Suppressor macrophage treated with lipopolysaccharide for 4 hours (primary cell): ENCODE results near the gene IL1R2.

Source experiments
- DNase-seq: peaks from one replicate; pipeline ENCODE4 v3.0.0-alpha.2; 2020

IL1R2 gene, protein sequence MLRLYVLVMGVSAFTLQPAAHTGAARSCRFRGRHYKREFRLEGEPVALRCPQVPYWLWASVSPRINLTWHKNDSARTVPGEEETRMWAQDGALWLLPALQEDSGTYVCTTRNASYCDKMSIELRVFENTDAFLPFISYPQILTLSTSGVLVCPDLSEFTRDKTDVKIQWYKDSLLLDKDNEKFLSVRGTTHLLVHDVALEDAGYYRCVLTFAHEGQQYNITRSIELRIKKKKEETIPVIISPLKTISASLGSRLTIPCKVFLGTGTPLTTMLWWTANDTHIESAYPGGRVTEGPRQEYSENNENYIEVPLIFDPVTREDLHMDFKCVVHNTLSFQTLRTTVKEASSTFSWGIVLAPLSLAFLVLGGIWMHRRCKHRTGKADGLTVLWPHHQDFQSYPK

DNA sequence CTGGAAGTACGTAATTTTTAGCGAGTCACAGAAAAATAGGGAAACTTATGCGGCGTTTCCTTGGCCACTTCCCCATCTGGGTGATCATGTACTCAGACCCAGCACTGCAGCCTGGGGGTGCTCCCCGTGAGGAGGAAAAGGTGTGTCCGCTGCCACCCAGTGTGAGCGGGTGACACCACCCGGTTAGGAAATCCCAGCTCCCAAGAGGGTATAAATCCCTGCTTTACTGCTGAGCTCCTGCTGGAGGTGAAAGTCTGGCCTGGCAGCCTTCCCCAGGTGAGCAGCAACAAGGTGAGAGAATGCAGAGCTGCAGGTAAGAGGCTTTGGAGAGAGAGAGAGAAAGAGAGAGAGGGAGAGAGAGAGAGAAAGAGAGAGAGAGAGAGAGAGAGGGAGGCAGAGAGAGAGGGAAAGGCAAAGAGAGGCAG, at the start of gene IL1R2:
TSS of gene IL1R2 (plus strand) at position 240 of the 425 bp plus-strand sequence. CDS start 16,616 bp downstream, outside the sequence.
- DNase-seq, result peak; percentile 87

DNA sequence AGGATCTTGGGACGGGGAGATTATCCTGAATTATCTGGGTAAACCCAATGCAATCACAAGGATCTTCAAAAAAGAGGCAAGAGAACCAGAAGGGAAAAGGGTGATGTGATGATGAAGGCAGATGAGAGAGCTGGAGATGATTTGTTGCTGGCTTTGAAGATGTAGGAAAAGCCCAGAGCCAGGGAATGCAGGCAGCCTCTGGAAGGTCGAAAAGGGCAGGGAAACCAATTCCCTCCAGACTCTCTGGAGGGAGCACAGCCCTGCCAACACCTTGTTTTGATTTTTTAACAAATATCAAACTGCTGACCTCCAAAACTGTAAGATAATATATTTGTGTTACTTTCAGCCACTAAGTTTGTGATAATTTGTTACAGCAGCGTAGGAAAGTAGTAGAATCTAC, 48.9 kb upstream of the IL1R2 start:
- DNase-seq, result no peak

DNA sequence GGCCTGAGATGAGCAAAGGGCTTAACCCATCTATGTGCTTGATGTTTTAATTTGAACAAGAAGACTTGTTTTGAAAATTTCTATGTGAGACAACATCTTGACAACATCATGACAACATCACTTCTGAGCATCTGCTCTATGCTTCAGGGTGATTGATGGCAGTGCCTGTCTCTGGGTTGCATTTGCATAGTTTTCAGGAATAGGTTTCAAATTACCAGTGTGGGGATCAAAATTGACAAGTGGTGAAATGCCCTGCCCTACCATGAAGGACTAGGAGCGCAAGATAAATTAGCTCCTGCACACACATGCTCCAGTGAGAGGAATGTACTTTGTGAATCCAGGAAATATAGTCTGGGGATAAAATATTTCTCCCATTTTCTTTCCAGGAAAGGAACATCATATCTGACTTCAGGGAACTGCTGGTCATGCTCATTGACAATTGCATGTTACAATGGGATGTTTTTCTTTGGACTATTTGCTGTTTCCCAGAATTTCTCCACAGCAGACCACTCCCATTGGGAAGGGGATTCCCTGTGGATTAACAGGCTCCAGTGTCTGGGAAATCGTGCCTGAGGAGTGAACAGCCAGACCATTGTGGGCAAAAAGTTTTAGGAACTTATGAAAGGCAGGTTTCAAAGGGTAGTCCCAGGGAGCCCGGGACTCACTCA, 45.3 kb upstream of the IL1R2 start:
- DNase-seq, result no peak

DNA sequence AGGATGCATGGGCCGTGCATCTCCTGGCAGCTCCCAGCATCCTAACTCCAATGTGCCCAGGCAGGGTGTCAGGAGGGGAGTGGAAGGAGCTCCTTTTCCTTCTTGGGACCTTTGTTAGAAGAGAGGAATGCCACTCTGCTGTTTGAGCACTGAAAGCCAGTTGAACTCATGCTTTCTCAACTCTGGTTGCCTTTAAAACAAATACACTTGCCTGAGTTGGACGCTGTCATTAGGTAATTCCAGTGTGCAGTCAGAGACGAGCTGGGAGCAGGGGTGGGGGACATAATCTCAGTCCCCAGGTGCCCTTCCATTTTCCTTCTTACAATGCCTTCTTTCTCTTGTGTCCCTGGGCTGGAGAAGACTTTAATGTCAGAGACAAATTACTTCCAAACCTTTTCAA, 44.4 kb upstream of the IL1R2 start:
- DNase-seq, result no peak

DNA sequence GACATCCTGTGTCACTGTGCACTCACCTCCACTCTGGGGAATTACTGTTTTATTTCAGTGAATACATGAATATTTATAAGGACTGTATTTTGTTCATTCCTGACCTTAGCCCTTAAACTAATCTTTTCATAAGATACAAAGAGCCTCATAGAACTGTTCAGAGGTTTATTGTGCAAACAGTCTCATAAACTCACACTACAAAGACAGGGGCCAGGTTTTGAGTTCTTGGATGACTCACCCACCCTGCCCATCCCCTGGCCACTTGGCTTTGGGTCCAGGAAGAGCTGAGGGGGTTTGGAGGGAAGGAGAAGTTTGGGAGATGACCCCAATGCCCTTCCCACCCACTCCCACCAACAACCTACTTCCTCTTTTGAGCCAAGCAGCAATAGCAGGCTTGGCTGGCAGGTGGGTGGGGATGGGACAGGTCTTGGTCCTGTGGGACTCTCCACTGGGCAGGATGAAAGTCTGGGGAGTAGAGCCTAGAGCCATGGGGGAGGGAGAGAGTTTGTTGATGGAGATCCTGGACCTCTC, 43.1 kb upstream of the IL1R2 start:
- no peak for DNase-seq

DNA sequence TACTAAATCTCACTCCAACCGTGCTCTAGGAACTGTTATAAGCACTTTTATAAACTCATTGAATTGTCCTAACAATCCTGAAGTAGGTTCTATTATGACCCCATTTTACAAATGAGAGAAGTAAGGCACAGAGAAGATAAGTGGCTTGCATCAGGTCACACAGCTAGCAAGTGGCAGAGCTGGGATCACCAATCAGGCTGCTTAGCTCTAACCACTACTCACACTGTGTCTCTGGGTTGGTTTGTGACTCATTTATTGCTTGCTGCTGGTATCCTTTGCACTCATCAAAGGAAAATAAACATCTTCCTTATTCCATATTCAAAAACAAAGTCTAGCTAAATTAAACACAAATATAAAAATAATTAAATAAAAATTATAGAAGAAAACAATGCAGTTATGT, 42.5 kb upstream of the IL1R2 start:
- no peak for DNase-seq

DNA sequence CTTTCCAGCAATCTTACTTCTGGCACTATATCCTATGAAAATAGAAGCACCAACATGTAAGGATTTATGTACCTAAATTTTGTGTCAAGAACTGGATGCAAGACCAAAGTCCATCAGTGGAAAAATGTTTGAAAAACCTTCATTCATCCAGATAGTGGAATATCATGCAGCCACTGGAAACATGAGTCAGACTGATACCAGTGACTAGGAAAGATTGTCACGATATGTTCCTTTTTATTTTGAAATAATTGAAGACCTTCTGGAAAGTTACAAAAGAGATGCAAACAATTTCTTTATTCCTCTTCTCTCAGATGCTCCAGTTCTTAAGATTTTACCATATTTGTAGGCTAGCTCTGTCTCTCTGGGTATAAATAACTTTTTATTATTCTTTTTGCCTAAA, 40.5 kb upstream of the IL1R2 start:
- DNase-seq, result no peak

DNA sequence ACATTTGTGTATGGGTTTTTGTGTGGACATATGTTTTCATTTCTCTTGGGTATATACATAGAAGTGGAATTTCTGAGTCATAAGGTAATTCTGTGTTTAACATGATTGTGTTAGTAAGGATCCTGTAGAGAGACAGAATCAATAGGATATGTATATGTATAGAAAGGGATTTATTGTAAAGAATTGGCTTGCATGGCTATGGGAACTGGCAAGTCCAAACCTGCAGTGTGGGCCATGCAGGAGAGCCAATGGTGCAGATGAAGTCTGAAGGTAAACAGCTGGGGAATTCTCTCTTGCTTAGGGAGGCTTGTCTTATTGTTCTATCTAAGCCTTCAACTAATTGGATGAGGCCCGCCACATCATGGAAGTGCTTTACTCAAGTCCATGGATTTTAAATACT, 39.2 kb upstream of the IL1R2 start:
- DNase-seq, result no peak

DNA sequence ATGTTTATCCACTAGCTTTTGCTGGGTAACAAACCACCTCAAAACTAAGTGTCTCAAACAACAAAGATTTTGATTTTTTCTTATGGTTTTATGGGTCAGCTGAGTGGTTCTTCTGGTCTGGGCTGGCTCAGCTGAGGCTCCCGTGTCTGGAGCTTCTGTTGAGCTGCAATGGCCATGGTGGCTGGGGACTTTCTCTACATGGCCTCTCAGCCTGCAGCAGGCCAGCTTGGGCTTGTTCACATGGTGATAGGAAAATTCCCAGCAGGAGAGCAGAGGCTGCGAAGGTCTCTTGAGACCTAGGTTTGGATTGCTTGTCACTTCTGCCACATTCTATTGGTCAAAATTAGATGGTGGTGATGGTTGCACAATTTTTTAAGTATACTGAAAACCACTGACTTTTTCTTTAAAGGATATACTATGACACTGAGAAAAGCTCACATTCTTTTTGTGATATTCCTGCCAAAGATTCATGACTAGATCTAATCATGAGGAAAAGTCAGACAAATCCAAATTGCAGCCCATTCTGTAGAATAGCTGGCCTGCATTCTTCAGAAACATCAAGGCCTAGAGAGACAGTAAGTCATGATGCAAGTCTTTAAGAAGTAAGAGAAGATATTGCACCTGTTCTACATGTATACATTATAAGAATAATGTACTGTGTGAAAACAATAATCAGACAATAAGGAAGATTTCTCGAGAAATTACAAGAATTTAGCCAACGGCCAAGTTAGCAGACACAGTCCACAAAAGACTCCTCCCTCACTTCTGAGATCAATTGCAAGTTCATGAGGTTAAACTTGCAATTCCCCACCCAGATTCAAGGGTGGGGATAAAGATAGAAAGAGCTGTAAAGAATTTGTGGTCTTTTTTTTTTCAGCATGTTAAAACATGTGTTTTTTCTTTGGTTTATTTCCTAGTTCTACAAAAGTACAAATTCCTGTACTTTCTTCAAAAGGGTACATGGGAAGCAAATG, 35.0 kb upstream of the IL1R2 start:
- DNase-seq, result no peak

DNA sequence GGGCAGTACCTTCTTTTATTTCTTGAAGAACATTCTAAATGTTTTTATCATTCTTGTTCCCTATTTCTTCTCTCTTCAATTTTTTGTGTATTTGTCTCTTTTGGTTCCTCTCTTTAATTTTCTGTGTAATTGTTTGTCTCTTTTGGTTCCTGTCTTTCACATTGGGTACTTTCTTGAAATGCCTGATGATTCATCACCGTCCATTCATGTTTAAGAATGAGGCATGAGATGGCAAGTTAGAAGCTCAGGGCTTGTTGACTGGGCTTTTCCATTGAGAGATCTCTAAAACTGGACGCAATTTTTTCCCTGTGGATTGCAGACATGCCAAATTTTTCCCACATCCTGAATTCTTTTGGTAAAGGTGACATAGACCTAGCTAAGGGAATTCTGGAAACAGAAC, 33.7 kb upstream of the IL1R2 start:
- peak; percentile 85 for DNase-seq

DNA sequence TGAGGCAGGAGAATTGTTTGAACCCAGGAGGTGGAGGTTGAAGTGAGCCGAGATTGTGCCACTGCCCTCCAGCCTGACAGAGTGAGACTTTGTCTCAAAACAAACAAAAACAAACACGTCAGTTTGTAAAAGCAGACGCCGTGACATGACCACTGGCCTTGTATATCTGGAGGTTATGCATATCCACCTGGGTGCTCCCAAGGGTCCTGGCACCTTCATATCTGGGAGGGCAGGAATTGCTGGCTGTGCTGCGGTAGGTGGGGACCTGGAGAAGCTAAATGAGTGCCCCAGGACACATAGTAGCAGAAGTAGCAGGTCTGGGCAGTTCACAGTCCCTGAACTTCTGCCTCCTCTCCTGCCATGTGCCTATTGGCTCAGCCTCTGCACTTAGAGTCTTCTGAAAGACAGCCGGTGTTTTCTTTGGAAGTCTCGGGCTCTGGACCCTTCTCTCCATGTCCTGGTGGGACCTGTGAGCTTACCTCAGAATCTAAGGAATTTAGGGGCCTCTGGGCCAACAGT, 30.9 kb upstream of the IL1R2 start:
- no peak for DNase-seq

DNA sequence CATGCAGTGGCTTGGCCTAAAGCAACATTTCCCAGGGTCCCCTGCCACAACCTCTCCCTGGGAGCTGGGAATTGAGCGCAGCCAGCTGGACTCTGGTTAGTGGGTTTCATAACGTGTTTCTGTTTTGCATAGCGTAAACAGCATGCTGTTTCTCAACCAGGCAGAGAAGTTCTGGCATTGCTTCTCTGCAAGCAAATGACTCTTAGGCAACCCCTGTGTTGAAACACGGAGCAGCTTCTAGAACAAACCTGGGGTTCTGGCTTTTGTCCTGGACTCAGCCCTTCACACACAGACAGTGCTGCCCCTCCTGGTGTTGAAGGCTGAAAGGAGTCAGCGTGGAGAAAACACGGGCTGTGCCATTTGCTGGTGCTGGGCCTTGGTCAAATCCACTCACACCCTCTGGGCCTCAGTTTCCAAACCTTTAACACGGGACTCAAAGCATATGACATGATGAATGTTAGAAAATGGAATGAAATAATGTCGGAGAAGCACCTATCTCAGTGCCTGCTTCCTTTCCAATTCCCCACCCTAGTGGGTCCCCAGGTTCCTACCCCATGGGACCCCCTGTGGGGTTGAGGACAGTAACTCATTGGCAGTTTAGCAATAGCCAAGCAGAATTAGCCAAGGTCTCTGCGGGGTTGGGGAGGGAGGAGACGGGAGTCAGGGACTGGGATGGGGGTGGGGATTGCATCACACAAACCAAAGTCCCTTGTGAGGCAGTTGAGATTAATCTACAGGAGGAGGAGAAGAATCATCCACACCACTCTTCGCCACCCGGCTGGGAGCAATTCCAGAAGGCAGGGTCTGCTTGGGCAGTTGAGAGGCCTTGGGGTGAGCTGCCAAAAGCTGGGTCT, 30.2 kb upstream of the IL1R2 start:
- peak; percentile 95 for DNase-seq

DNA sequence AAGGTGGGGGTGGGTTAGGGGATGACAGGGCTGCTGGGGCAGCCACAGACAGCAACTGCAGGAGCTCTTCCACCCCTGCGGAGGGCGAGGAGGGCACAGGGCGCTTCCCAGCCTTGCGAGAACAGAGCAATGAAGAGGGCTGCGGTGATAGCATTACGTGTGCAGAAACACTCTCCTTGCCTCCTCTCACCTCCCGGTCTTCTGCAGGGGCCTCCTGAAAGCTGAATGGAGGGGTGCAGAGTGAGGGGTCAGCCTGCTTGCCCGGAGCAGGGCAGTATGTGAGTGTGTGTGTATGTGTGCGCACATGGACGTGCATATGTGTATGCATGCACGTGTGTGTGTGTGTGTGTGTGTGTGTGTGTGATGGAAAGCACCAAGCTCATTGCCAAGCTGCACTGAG, 29.5 kb upstream of the IL1R2 start:
- no peak for DNase-seq

DNA sequence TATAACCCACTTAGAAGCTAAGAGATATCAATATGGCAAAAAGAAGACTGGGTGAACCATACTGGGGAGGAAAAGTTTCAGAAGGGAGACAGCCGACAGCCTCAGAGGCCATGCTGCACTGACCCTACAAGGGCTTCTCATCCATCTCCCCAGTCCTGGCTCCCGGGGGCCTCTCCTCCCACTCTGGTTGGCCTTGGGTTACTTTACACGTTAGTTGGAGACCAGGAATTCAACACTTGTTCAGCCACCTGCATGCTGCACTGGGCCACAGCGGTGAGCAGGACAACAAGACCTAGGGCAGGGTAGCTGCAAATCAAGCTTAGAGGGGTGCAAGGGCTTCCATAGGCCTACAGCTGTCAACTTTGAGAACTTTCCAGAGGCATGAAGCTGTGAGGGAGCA, 28.6 kb upstream of the IL1R2 start:
- no peak for DNase-seq

DNA sequence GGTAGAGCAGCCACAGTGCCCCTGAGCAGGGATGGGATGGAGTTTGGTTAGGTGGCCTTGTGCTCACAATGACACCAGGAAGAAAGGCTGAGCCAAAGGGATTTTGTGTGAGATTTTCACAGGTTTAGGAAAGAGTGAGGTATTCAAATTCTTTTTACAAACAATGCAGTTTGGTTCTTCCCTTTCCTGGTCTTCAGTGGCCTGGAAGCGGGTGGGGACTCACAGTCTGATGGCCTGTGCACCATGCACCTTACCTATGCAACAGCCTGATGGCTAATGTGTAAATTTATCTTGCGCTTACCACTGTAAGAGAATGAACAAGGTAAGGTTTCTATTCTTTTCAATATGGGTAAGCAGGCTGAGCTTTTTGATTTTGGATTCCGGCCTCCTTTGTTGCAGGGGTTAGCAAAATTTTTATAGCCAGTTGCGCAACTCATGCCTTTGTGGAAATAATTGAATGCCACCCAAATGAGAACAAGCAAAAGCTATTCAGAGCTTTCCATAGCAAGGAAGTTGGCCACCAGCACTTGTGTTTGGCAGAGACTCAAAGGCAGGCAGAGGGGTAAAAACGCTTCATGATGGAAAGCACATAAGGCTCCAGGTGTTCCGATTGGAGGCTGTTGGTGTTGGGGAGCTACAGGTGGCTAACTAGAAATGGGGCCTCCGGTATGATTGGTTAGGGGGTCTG, 23.8 kb upstream of the IL1R2 start:
- no peak for DNase-seq

DNA sequence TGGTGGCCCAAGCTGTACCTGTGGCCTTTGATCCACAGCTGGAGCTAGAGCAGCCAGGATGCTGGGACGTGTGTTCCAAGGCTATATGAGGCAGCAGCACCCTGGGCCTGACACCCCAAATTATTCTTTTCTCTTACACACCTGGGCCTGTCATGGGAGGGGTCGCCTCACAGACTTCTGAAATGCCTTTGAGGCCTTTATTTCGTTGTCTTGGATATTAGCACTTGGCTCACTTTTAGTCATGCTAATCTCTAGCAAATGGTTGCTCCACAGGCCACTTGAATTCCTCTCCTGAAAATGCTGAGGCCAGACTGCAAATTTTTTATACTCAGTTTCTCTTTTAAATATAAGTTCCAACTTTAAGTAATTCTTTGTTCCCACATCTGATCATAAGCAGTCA, 22.0 kb upstream of the IL1R2 start:
- DNase-seq, result no peak

DNA sequence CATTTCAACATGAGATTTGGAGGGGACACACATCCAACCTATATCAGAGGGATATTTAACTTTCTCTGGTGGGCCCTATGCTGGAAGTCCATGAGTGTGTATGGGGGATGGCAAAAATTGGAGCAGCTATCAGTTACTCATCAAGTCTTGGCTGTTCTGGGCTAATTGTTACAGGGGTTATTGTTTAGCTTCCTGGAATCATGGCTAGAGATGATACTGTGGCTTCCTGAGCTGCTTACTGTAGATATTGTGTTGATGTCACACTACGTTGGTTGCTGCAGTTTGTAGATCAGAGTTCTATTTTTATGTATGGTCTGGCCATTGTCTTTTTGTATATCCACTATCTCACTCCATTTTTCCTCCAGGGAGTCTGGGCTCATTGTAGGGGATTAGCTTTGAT, 20.9 kb upstream of the IL1R2 start:
- no peak for DNase-seq

DNA sequence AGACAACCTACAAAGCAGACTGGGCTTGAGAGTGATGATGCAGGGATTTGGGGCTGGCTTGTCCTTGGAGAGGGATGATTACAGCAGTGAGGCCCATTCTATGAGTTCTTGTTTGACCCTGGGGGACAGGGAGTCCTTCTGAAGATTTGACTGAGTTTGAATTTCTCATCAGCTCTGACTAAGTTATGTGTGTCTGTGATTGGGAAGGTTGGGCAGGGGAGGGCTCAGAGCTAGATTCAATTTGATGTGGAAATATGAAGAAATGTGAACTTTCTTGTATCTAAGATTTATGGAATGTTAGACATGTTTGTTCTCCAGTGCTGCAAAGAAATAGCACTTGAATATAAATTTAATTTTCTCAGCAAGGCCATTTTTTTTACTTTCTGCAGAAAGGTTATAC, 19.9 kb upstream of the IL1R2 start:
- DNase-seq, result no peak

DNA sequence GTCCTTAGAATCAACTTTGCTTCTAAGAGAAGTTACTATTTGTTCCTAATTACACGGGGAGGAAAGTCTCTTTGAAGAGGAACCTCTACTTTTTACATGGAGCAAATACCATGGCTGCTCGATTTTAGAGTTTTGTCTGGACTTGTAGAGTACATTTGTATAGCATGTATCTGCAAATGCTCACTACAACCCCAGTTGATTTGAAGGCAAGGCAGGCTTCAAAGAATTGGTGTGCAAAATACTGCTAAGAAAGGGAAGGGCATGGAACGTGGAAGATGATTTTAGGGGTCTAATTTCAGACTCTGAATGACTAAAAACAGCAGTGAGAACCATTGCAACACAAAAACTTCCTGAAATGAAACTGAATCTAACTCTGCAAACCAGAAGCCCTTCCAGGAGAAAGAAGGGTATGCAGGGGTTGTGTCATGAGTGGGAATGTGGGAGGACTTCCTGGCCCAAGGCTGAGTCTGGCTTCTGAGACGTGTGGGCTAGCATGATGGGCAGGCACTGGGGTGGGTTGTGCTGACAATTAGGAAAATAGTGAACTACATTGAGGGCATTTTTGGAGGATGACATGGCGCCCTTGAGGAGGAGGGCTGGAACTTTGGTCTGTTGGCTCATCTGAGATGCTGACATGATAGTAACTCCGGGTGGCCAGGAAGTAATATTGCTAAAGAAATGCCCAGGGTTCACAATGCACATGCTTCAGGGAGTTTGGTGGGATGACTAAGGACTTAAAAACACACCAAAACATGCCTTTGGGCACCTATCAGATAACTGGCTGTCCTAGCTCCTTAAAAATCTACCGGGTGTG, 18.9 kb upstream of the IL1R2 start:
- peak; percentile 97 for DNase-seq

DNA sequence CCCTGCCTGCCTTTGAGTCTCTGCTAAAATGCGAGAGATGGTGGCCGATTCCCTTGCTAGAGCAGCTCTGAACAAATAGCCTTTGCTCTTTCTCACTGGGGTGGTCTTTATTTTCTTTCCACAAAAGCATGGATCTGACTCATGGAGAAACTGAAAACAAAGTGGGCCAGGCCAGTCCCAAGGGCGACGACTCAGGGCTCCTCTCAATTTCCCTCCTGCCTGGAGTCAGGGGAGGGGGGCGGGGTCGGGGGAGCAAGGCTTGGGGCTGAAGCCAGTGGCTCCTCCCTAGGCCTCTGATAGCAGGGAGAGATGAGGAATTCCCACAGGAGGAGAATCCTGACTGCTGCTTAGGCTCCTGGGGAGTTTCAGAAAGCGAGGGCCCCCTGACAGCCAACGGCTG, 17.1 kb upstream of the IL1R2 start:
- peak; percentile 47 for DNase-seq
